ENCODE measurements around the gene CLCN5.

The CLCN5 gene

GRCh38 chrX:49932791-49933190, 10.4 kb downstream of the CLCN5 start:
- no peak for DNase-seq (ENCODE audit: low read depth in 3 of 3)

- no peak for DNase-seq (ENCODE audit: low read depth in 3 of 3)
These were observed 11.8 kb downstream of the CLCN5 start for GRCh38 chrX:49934148-49934547.

GRCh38 chrX:49934729-49935128, 12.3 kb downstream of the CLCN5 start:
- no peak for DNase-seq (ENCODE audit: low read depth in 3 of 3)

GRCh38 chrX:49947781-49948180, 25.4 kb downstream of the CLCN5 start:
- no peak for DNase-seq (ENCODE audit: low read depth in 3 of 3)

- no peak for DNase-seq (ENCODE audit: low read depth in 3 of 3)
These were observed 27.6 kb downstream of the CLCN5 start for GRCh38 chrX:49949961-49950360.

GRCh38 chrX:49951524-49952193, 29.3 kb downstream of the CLCN5 start:
- DNase-seq (ENCODE audit: low read depth in 3 of 3), result no peak

GRCh38 chrX:49956313-49956712, 33.9 kb downstream of the CLCN5 start:
- DNase-seq (ENCODE audit: low read depth in 3 of 3), result no peak

GRCh38 chrX:49958727-49959485, 36.5 kb downstream of the CLCN5 start:
- no peak for DNase-seq (ENCODE audit: low read depth in 3 of 3)

- no peak for DNase-seq (ENCODE audit: low read depth in 3 of 3)
These were observed 37.2 kb downstream of the CLCN5 start for GRCh38 chrX:49959602-49960001.

GRCh38 chrX:49960061-49960460, 37.7 kb downstream of the CLCN5 start:
- no peak for DNase-seq (ENCODE audit: low read depth in 3 of 3)

GRCh38 chrX:49970674-49971073, 48.3 kb downstream of the CLCN5 start:
- no peak for DNase-seq (ENCODE audit: low read depth in 3 of 3)

- no peak for DNase-seq (ENCODE audit: low read depth in 3 of 3)
These were observed 50.0 kb downstream of the CLCN5 start for GRCh38 chrX:49972328-49972860.

GRCh38 chrX:49976682-49977197, 54.3 kb downstream of the CLCN5 start:
- no peak for DNase-seq (ENCODE audit: low read depth in 3 of 3)

- DNase-seq (ENCODE audit: low read depth in 3 of 3), result no peak
These were observed 55.1 kb downstream of the CLCN5 start for GRCh38 chrX:49977319-49978090.

GRCh38 chrX:49978176-49978575, 55.8 kb downstream of the CLCN5 start:
- no peak for DNase-seq (ENCODE audit: low read depth in 3 of 3)

- DNase-seq (ENCODE audit: low read depth in 3 of 3), result no peak
These were observed 63.7 kb downstream of the CLCN5 start for GRCh38 chrX:49986058-49986457.

GRCh38 chrX:49987651-49988050, 65.3 kb downstream of the CLCN5 start:
- DNase-seq (ENCODE audit: low read depth in 3 of 3), result no peak

- no peak for DNase-seq (ENCODE audit: low read depth in 3 of 3)
These were observed 65.7 kb downstream of the CLCN5 start for GRCh38 chrX:49988143-49988542.

GRCh38 chrX:49991758-49992157, 69.4 kb downstream of the CLCN5 start:
- DNase-seq (ENCODE audit: low read depth in 3 of 3), result no peak

- DNase-seq (ENCODE audit: low read depth in 3 of 3), result no peak
These were observed 70.5 kb downstream of the CLCN5 start for GRCh38 chrX:49992853-49993252.

- no peak for DNase-seq (ENCODE audit: low read depth in 3 of 3)
These were observed 71.3 kb downstream of the CLCN5 start for GRCh38 chrX:49993661-49994060.

- DNase-seq (ENCODE audit: low read depth in 3 of 3), result no peak
These were observed 72.8 kb downstream of the CLCN5 start for GRCh38 chrX:49995107-49995731.
